Gastroesophageal sphincter (tissue), 4 donors: ENCODE results near the gene INCA1. TPM values are rescaled to one million over a fixed set of nuclear protein-coding genes. Genes with fewer than 3 reads are reported as not detected.

Source experiments
- ATAC-seq: fragments of 150-250 bp; one replicate; pipeline ENCODE4 v1.9.1; 2016; ENCODE audit warnings: mild to moderate bottlenecking, moderate library complexity
- H3K27ac ChIP-seq, 4 donors: fragments of 200-600 bp; sonication (generic) in 3 of 4; 1 replicate in 3 of 4; 2 replicates in 1 of 4; pipeline ENCODE4 v1.5.1; 2016 to 2019
- H3K27me3 ChIP-seq: fragments of 200-600 bp; sonication (generic); one replicate; pipeline ENCODE4 v1.5.1; 2019
- H3K36me3 ChIP-seq, 2 donors: fragments of 200-600 bp; sonication (generic); one replicate each; pipeline ENCODE4 v1.5.1; 2019; ENCODE audit warnings: control low read depth in 1 of 2
- H3K4me1 ChIP-seq, 3 donors: fragments of 200-600 bp; sonication (generic); 1 replicate in 2 of 3; 2 replicates in 1 of 3; pipeline ENCODE4 v1.5.1; 2016 to 2019; ENCODE audit warnings: control low read depth in 2 of 3
- H3K4me3 ChIP-seq, 2 donors: fragments of 200-600 bp; sonication (generic); one replicate each; pipeline ENCODE4 v1.5.1; 2019; ENCODE audit warnings: mild to moderate bottlenecking in 1 of 2, moderate library complexity in 1 of 2
- H3K9me3 ChIP-seq, 3 donors: fragments of 200-600 bp; sonication (generic); one replicate each; pipeline ENCODE4 v1.5.1; 2017 to 2019; ENCODE audit warnings: control low read depth in 2 of 3
- CTCF ChIP-seq, 4 experiments: fragments of 200-600 bp in 2 of 4; fragments of 450-650 bp in 2 of 4; sonication (generic) in 1 of 4; IDR thresholded peaks; one replicate each; pipeline ENCODE4 v1.5.1; 2017 to 2019; ENCODE audit warnings: antibody characterized with exemption in 4 of 4, mild to moderate bottlenecking in 2 of 4, moderate library complexity in 2 of 4
- EP300 ChIP-seq: sonication (generic); formaldehyde crosslinking; IDR thresholded peaks from one replicate; pipeline ENCODE4 v1.6.1; 2017; ENCODE audit warnings: antibody characterized with exemption, mild to moderate bottlenecking
- POLR2A ChIP-seq, 2 donors: fragments of 450-650 bp; IDR thresholded peaks; one replicate each; pipeline ENCODE4 v1.6.1; 2017; ENCODE audit warnings: antibody characterized with exemption in 2 of 2, mild to moderate bottlenecking in 2 of 2, moderate library complexity in 1 of 2
- POLR2AphosphoS5 ChIP-seq: sonication (generic); formaldehyde crosslinking; IDR thresholded peaks from one replicate; pipeline ENCODE4 v1.6.1; 2017; ENCODE audit warnings: antibody characterized with exemption
- WGBS, 2 donors: methylation state at CpG; one replicate each; pipeline ENCODE4 v1.1.5; 2018; ENCODE audit warnings: low coverage in 1 of 2; 5-methylcytosine and 5-hydroxymethylcytosine counted together
- total RNA-seq, 4 donors: library from RNA; depleted of rRNA; stranded (reverse); fragments of >200 nt; gene quantifications; one replicate each; pipeline ENCODE4 v1.1.0, GENCODE V29; 2016

INCA1 gene
- total RNA-seq, 4 donors from 2014 or later: 0.93 to 4.4 (median 3.8) TPM; not detected in 1

- no peak for TF ChIP-seq CTCF (IDR thresholded peaks at IDR 0.05)
- peak; percentile 5 for TF ChIP-seq POLR2AphosphoS5
- no CpG with 5 or more reads among the region's 56 CpGs for WGBS, 2 donors
- H3K4me3 ChIP-seq: peak overlapping the region; percentile 59 to 100
- H3K27ac ChIP-seq: peak overlapping the region; percentile 73 to 98 (median 97)
- peak; percentile 38 for ATAC-seq
- H3K4me1 ChIP-seq: peaks cover 0 to 79% (median 37%) of the 10 kb centered on the region in 3 donors
- no peaks in the 10 kb centered on the region for H3K9me3 ChIP-seq
- peaks cover 0 to 42% of the 10 kb centered on the region in 2 donors for H3K36me3 ChIP-seq
- no peaks in the 10 kb centered on the region for H3K27me3 ChIP-seq
These were observed 49.7 kb downstream of the INCA1 start for GRCh38 chr17:4947411-4948165.

- Histone ChIP-seq H3K36me3 (peaks cover 0 to 48% of the 10 kb centered on the region in 2 donors), H3K27ac (peak overlapping the region; percentile 73 to 98 (median 97)), H3K27me3 (no peaks in the 10 kb centered on the region), H3K4me1 (peaks cover 0 to 83% (median 37%) of the 10 kb centered on the region in 3 donors), H3K9me3 (no peaks in the 10 kb centered on the region), H3K4me3 (peak overlapping the region; percentile 59 to 100)
- TF ChIP-seq POLR2AphosphoS5 (no peak), POLR2A (IDR thresholded peaks at IDR 0.05) (no peak), CTCF (IDR thresholded peaks at IDR 0.05) (no peak), EP300 (no peak)
- ATAC-seq: no peak
- 0% methylated on average over 1 to 5 of the region's 7 CpGs for WGBS, 2 donors
These were observed 50.3 kb downstream of the INCA1 start for GRCh38 chr17:4947010-4947410.

- 23 to 25% methylated on average over 12 to 13 of the region's 16 CpGs for WGBS, 2 donors
These were observed 50.9 kb downstream of the INCA1 start for GRCh38 chr17:4946312-4946976.

GRCh38 chr17:4945944-4946280, 51.4 kb downstream of the INCA1 start:
- TF ChIP-seq EP300: no peak
- no peak for TF ChIP-seq POLR2A (IDR thresholded peaks at IDR 0.05)
- TF ChIP-seq POLR2AphosphoS5: no peak
- TF ChIP-seq CTCF (IDR thresholded peaks at IDR 0.05): no peak
- 22 to 37% methylated on average over 2 to 4 of the region's 4 CpGs for WGBS, 2 donors
- Histone ChIP-seq H3K27ac (peak overlapping the region; percentile 10 to 98 (median 97)), H3K36me3 (peaks cover 0 to 51% of the 10 kb centered on the region in 2 donors), H3K4me1 (peaks cover 0 to 83% (median 41%) of the 10 kb centered on the region in 3 donors), H3K4me3 (peak overlapping the region in 1 of 2 donors; percentile 100), H3K9me3 (no peaks in the 10 kb centered on the region), H3K27me3 (no peaks in the 10 kb centered on the region)
- no peak for ATAC-seq

More at GRCh38 chr17:4946312-4946976, 50.9 kb downstream of the INCA1 start:
- no peak for ATAC-seq
- Histone ChIP-seq H3K27ac (peak overlapping the region; percentile 73 to 98 (median 97)), H3K36me3 (peaks cover 0 to 51% of the 10 kb centered on the region in 2 donors), H3K9me3 (no peaks in the 10 kb centered on the region), H3K4me3 (peak overlapping the region; percentile 59 to 100), H3K4me1 (peaks cover 0 to 83% (median 40%) of the 10 kb centered on the region in 3 donors), H3K27me3 (no peaks in the 10 kb centered on the region)
- TF ChIP-seq POLR2A (IDR thresholded peaks at IDR 0.05) (no peak), EP300 (no peak), POLR2AphosphoS5 (no peak), CTCF (IDR thresholded peaks at IDR 0.05) (no peak)
